ENCODE results near the gene FAM174B. TPM values are rescaled to one million over a fixed set of nuclear protein-coding genes. Genes with fewer than 3 reads are reported as not detected.
A peak's percentile ranks its signal among the peaks of the same experiment; 100 is the strongest.

Gene FAM174B
- total RNA-seq, 2 experiments from 2014 or later, result 1.8 to 3.3 TPM

- ATAC-seq (no peak), DNase-seq (no peak)
- Mint-ChIP-seq H3K36me3 (no peaks in the 10 kb centered on the region), H3K27me3 (peaks cover 4% of the 10 kb centered on the region), H3K9me3 (ENCODE audit: low read depth) (no peaks in the 10 kb centered on the region), H3K4me3 (no peak overlapping the region), H3K27ac (no peak overlapping the region), H3K4me1 (peaks cover 14% of the 10 kb centered on the region)
- CTCF ChIA-PET, result no interaction called here
Observed at GRCh38 chr15:92629975-92630626, 25.5 kb downstream of the FAM174B start.

GRCh38 chr15:92629276-92629974 lies 26.1 kb downstream of the FAM174B start:
- DNase-seq, result no peak
- CTCF ChIA-PET, result interaction anchor here (1.1 kb wide), 1 partner anchor 28 kb away, joined by 3 read pairs; no protein-coding TSS in a partner anchor
- ATAC-seq, result no peak
- Mint-ChIP-seq H3K27ac (no peak overlapping the region), H3K27me3 (peaks cover 4% of the 10 kb centered on the region), H3K9me3 (ENCODE audit: low read depth) (no peaks in the 10 kb centered on the region), H3K4me1 (peaks cover 19% of the 10 kb centered on the region), H3K4me3 (no peak overlapping the region), H3K36me3 (no peaks in the 10 kb centered on the region)

- no peak overlapping the region for H3K27ac Mint-ChIP-seq
- CTCF ChIA-PET, result interaction anchor here (1.5 kb wide), 1 partner anchor 88 kb away, joined by 4 read pairs; no protein-coding TSS in a partner anchor
- H3K36me3 Mint-ChIP-seq, result no peaks in the 10 kb centered on the region
- no peak for DNase-seq
- peaks cover 22% of the 10 kb centered on the region for H3K4me1 Mint-ChIP-seq
- H3K4me3 Mint-ChIP-seq, result no peak overlapping the region
- no peak for ATAC-seq
- H3K9me3 Mint-ChIP-seq (ENCODE audit: low read depth), result no peaks in the 10 kb centered on the region
- H3K27me3 Mint-ChIP-seq, result peaks cover 2% of the 10 kb centered on the region
Observed at GRCh38 chr15:92627014-92627413, 28.6 kb downstream of the FAM174B start.

DNA sequence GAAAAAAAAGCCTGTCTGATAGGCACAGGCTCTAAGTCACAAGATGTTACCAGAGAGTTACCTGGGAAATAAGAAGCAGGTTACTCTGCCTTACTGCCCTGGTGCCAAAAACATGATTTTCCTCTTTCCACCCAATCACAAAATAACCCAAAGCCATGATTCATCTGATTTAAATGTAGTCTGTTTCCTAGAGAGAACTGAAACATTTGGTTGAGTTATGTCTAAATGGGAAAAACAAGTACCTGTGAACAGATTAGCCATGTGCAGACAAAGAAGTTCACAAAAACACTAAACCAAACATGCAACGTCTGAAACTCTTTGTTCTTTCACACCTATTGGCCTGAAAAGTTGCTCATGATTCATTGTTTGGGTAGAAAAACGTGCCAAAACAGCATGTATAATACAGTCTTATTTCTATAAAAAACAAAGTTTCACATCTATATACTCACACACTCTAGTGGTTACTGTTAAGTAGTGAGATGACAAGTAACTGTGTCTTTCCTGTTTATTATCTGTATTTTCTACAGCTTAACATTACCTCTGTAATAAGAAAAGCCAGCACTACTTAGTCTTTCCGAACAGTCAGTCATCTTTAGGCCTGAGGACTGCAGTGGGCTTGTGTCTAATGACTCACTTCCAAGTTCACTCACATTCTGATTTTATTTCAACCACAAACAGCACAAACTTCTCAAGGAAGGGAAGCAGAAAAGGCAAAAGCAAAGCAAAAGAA lies 30.2 kb downstream of the FAM174B start:
- Mint-ChIP-seq H3K27ac (peak overlapping the region; percentile 53), H3K36me3 (no peaks in the 10 kb centered on the region), H3K9me3 (ENCODE audit: low read depth) (no peaks in the 10 kb centered on the region), H3K4me1 (peaks cover 22% of the 10 kb centered on the region), H3K27me3 (peaks cover 2% of the 10 kb centered on the region), H3K4me3 (no peak overlapping the region)
- ATAC-seq (peak; percentile 88), DNase-seq (no peak)
- CTCF ChIA-PET, result no interaction called here

DNA sequence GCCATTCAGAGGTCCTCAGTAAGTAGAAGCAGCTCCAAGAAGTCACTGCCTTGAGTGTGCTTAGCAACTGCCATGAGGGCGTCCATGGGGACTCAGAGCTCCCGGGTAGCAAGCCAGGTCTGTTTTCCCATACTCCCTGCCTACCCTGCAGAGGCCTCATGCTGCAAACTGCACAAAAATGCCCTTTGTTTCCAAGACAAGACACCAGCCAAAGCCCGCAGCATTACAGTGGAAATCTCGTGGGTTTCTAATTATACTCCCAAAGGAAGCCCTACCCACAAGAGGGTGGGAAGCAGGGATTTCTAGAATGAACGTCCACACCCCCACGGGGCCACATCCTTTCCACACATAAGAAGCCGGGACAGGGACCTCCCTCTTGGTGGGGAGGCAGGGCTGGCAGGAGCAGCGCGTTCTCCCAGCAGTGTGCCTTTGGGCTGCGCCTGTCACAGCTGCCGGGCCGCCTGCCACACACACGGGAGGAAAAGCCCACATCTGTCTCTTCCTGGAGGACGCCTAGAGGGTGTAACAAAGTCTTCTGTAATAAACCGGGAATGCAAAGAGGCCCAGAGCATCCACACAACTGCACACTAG lies 31.1 kb downstream of the FAM174B start:
- Mint-ChIP-seq H3K27me3 (peaks cover 2% of the 10 kb centered on the region), H3K4me1 (peaks cover 18% of the 10 kb centered on the region), H3K27ac (no peak overlapping the region), H3K9me3 (ENCODE audit: low read depth) (no peaks in the 10 kb centered on the region), H3K36me3 (no peaks in the 10 kb centered on the region), H3K4me3 (no peak overlapping the region)
- no peak for ATAC-seq
- no peak for DNase-seq
- CTCF ChIA-PET, result no interaction called here

DNA sequence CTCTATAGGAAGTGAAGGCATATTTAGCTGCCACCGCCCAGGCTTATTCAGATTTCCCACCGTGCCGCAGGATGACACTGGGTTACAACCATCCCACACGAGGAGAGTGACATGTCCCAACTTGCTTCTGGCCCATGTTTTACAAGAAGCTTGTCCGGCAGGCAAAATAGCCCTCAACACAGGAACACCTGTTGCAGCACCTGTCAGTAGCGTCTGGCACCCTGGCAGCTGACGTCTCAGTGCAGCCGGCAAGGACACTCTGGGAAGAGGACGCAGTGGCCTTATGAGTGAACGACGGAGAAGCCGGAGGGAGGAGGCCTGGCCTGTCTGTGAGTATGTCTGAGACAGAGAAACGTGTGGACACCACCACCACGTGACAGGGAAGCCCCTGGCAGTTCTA lies 32.1 kb downstream of the FAM174B start:
- Mint-ChIP-seq H3K9me3 (ENCODE audit: low read depth) (no peaks in the 10 kb centered on the region), H3K4me3 (no peak overlapping the region), H3K27ac (no peak overlapping the region), H3K4me1 (peaks cover 18% of the 10 kb centered on the region), H3K27me3 (peaks cover 3% of the 10 kb centered on the region), H3K36me3 (no peaks in the 10 kb centered on the region)
- ATAC-seq (no peak), DNase-seq (no peak)
- CTCF ChIA-PET, result no interaction called here

GRCh38 chr15:92621972-92622533 lies 33.5 kb downstream of the FAM174B start:
- CTCF ChIA-PET, result no interaction called here
- DNase-seq (no peak), ATAC-seq (no peak)
- H3K27ac Mint-ChIP-seq, result no peak overlapping the region
- H3K36me3 Mint-ChIP-seq, result no peaks in the 10 kb centered on the region
- H3K9me3 Mint-ChIP-seq (ENCODE audit: low read depth), result no peaks in the 10 kb centered on the region
- H3K4me1 Mint-ChIP-seq, result peaks cover 18% of the 10 kb centered on the region
- H3K4me3 Mint-ChIP-seq, result no peak overlapping the region
- H3K27me3 Mint-ChIP-seq, result peaks cover 3% of the 10 kb centered on the region

DNA sequence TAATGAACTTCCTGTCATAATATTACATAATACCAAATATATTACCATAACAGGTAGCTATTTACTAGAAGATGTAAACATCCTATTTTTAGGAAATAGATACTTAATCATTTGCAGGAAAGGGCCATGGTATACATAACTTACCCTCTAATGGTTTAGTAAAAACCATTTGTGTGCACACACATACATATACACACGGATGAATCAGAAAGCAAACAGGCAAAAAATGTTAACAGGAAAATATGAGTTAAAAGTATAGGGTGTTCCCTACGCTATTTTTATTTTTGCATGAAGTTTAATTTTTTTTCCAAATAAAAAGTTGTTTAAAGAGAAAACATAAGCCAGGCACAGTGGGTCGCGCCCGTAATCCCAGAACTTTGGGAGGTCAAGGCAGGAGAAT lies 34.6 kb downstream of the FAM174B start:
- ATAC-seq (no peak), DNase-seq (no peak)
- Mint-ChIP-seq H3K4me3 (no peak overlapping the region), H3K9me3 (ENCODE audit: low read depth) (no peaks in the 10 kb centered on the region), H3K27ac (no peak overlapping the region), H3K27me3 (peaks cover 3% of the 10 kb centered on the region), H3K4me1 (peaks cover 16% of the 10 kb centered on the region), H3K36me3 (no peaks in the 10 kb centered on the region)
- CTCF ChIA-PET, result no interaction called here

- no peaks in the 10 kb centered on the region for H3K36me3 Mint-ChIP-seq
- peaks cover 4% of the 10 kb centered on the region for H3K4me1 Mint-ChIP-seq
- no peak for DNase-seq
- H3K27ac Mint-ChIP-seq, result no peak overlapping the region
- no peak overlapping the region for H3K4me3 Mint-ChIP-seq
- peaks cover 5% of the 10 kb centered on the region for H3K27me3 Mint-ChIP-seq
- CTCF ChIA-PET, result no interaction called here
- ATAC-seq, result no peak
- no peaks in the 10 kb centered on the region for H3K9me3 Mint-ChIP-seq (ENCODE audit: low read depth)
Observed at GRCh38 chr15:92619145-92620101, 36.2 kb downstream of the FAM174B start.

DNA sequence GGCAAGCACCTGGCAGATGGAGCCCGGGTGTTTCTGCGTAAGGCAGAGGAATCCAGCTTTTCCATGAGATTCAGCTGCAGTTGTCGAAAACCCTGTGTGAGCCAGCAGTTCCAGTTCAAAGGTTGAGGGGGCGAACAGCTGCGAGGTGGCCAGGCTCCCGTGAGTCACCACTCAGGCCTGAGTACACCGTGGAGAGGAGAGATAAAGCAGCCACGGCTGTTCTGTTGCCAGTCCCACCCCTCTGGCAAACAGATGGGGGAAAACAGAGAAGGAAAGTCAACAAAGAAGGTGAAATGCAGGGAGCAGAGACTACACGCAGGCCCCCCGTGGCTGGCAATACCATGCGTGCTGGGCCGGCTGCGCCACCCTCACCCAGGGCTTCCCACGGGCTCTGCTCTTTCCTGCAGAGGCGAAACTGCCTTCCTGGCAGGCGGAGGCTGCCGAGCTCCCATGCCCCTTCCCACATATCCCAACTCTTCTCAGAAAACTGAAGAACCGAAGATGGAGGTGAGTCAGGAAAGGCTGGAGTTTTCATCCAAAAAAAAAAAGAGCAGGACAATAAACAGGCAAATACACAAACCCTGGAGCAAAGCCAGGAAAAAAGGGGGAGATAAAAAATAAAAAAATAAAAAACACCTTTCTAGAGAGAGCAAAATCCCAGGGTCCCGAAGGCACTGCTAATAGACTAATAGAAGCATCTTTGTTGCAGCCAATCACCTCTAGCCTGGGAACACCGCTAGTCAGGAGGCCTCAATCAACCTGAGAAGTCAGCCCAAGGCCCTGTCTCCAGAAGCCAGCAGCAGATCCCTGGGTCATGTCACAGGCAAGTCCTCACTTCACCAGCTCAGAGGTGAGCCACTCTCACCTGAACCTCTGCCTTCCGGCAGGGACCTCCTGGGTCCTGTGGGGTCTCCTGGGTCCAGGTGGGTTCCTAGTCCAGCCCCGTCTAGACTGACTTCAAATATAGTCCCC lies 37.7 kb downstream of the FAM174B start:
- DNase-seq (no peak), ATAC-seq (no peak)
- Mint-ChIP-seq H3K27me3 (peaks cover 5% of the 10 kb centered on the region), H3K4me1 (peaks cover 4% of the 10 kb centered on the region), H3K36me3 (no peaks in the 10 kb centered on the region), H3K4me3 (no peak overlapping the region), H3K27ac (no peak overlapping the region), H3K9me3 (ENCODE audit: low read depth) (no peaks in the 10 kb centered on the region)
- CTCF ChIA-PET, result no interaction called here

- Mint-ChIP-seq H3K4me1 (peaks cover 4% of the 10 kb centered on the region), H3K36me3 (no peaks in the 10 kb centered on the region), H3K27ac (no peak overlapping the region), H3K27me3 (peaks cover 5% of the 10 kb centered on the region), H3K4me3 (no peak overlapping the region), H3K9me3 (ENCODE audit: low read depth) (no peaks in the 10 kb centered on the region)
- DNase-seq, result no peak
- CTCF ChIA-PET, result no interaction called here
- ATAC-seq, result no peak
Observed at GRCh38 chr15:92616621-92617548, 38.7 kb downstream of the FAM174B start.

Measured in activated CD8-positive, alpha-beta memory T cell treated with anti-CD3 and anti-CD28 coated beads, Interleukin-2, amount 10 ng/mL, durations not matched to agents 7 days and 5 days (primary cell).